DMS 273 treated with DMSO at 0.1 percent for 48 hours (cell line): ENCODE data around the gene TMEM80.

ENCODE experiments used
- DNase-seq: peaks from one replicate; lab custom pipeline; 2025; lab: John Stamatoyannopoulos, UW

TMEM80 gene

GRCh38 chr11:746289-747157 is 50.9 kb downstream of the TMEM80 start:
- DNase-seq = no peak

- peak; percentile 30 for DNase-seq
These were observed 51.8 kb downstream of the TMEM80 start, which contains the start of gene TALDO1 for GRCh38 chr11:747158-748006. Gene TALDO1, plus strand, starts transcription at chr11:747464. Its CDS starts 18 bp downstream, at chr11:747482.

- no peak for DNase-seq
These were observed 52.4 kb downstream of the TMEM80 start for GRCh38 chr11:748007-748359.

- no peak for DNase-seq
These were observed 54.1 kb downstream of the TMEM80 start for GRCh38 chr11:749731-750130.
